Liver (tissue), 3 donors: ENCODE results near the gene NEB.

Source experiments
- CTCF ChIP-seq: fragments of 150-350 bp; IDR thresholded peaks from 2 replicates; pipeline ENCODE4 v1.5.1; 2017; ENCODE audit warnings: improper control_type of control experiment, low read depth, low read length; ENCODE audit not compliant: missing input control
- MAX ChIP-seq: IDR thresholded peaks from 2 replicates; pipeline ENCODE4 v1.6.1; 2016; ENCODE audit warnings: antibody characterized with exemption
- TAF1 ChIP-seq: conservative IDR thresholded peaks from 2 replicates; pipeline ENCODE4 v1.6.1; 2016; ENCODE audit warnings: antibody characterized with exemption, mild to moderate bottlenecking
- YY1 ChIP-seq: IDR thresholded peaks from 2 replicates; pipeline ENCODE4 v1.6.1; 2016; ENCODE audit warnings: antibody characterized with exemption, mild to moderate bottlenecking
- donor health status: healthy.
- donor health status: healthy.

GRCh38 chr2:151776367-151776766 lies 42.1 kb upstream of the NEB start:
- TF ChIP-seq CTCF (no peak), MAX (no peak), TAF1 (no peak), YY1 (no peak)
